Activated T-helper 1 cell treated with anti-CD3 and anti-CD28 coated beads, Interleukin-12 subunit alpha, Interleukin-12 subunit beta, Interleukin-2, Interleukin-4 antibody, amounts not matched to agents 30 ng/mL and 10 ng/mL and 1 ng/mL, durations not matched to agents 14 hours and 24 hours and 36 hours (primary cell): ENCODE measurements around the gene AXIN2. TPM values are rescaled to one million over a fixed set of nuclear protein-coding genes. Genes with fewer than 3 reads are reported as not detected.

Experiments used
- DNase-seq: peaks from one replicate; pipeline ENCODE4 v3.0.0; 2021; ENCODE audit warnings: low spot score
- H3K27ac Mint-ChIP-seq: one replicate; pipeline ENCODE4 v1.8.0; 2021; ENCODE audit warnings: mild to moderate bottlenecking, mixed read lengths
- H3K27me3 Mint-ChIP-seq: one replicate; pipeline ENCODE4 v1.8.0; 2022; ENCODE audit warnings: mild to moderate bottlenecking, moderate library complexity, mixed read lengths; ENCODE audit not compliant: insufficient read depth
- H3K36me3 Mint-ChIP-seq: one replicate; pipeline ENCODE4 v1.8.0; 2021; ENCODE audit warnings: low read depth, mixed read lengths
- H3K4me1 Mint-ChIP-seq: one replicate; pipeline ENCODE4 v1.8.0; 2021; ENCODE audit warnings: low read depth, mixed read lengths
- H3K4me3 Mint-ChIP-seq: one replicate; pipeline ENCODE4 v1.8.0; 2021; ENCODE audit warnings: mild to moderate bottlenecking, moderate library complexity, mixed read lengths
- H3K9me3 Mint-ChIP-seq: one replicate; pipeline ENCODE4 v1.8.0; 2021; ENCODE audit warnings: mixed read lengths
- intact Hi-C: fragments of 100-400 bp; cut with micrococcal nuclease; formaldehyde crosslinking; loops from one replicate; pipeline ENCODE4 v1.15.1; 2024
- total RNA-seq: library from RNA; stranded (reverse); gene quantifications from 2 replicates; pipeline ENCODE4 v1.2.3, GENCODE V29; 2022

Gene AXIN2
- total RNA-seq, 1 donor from 2014 or later: 5.6 TPM

DNA sequence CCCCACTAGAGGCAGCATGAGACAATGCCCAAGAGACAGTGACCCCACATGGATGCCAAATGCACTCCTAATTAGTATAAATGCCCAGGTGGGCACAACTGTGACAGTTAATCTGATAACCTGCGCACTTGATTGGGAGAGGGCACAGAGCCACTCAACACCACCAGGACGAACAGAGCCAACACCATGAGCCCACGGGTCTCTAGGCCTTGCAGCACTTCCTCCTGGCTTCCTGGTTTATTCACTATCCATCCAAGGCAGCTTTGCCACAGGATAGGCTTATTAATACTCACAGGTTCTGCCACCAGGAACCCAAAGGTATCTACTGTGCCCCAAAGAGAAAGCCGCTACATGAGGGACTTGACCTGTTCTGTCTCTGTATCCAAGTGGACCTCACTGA, 14.9 kb downstream of the AXIN2 start:
- intact Hi-C loops: no loop called here
- Mint-ChIP-seq H3K36me3 (peaks cover 12% of the 10 kb centered on the region), H3K4me1 (no peaks in the 10 kb centered on the region), H3K27me3 (peaks cover 9% of the 10 kb centered on the region), H3K4me3 (no peak overlapping the region), H3K27ac (no peak overlapping the region), H3K9me3 (no peaks in the 10 kb centered on the region)
- no peak for DNase-seq

DNA sequence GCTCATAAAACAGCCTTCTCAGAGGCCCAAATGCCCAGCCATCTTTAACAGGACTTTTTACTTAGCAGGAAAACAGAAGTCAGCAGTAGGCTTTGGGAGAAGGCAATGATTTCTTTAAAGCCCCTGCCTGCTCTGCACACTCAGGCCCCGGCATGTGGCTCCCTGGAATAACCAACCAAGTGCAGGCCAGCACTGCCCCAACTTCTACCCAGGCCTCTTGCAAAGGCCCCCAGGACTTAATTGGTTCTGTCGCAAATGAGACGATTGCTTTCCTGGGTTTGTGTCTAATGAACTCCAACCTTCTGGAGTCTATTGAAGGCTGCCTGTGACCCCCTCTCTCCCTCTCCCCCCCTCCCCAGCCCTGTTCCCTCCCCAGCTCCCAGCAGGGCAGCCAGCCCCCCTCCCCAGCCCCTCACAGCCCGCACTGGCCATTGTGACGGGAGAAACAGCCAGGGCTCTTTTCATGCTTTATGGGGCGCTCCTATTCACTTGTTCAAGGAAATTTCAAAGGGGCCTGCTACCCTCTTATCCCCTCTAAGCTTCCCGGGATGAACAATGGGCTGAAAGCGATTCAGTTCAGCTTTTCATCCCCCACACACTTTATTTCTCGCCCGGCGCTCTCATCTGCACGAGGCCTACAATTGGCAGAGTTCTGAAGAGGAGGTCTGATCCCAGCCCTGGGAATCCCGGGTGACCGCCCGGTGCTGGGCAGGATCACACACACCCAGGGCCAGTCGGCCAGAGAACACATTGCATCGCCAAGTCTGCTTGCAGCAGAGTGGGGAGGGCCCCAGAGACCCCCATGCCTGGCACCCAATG, 15.5 kb downstream of the AXIN2 start:
- peaks cover 13% of the 10 kb centered on the region for H3K36me3 Mint-ChIP-seq
- H3K9me3 Mint-ChIP-seq: no peaks in the 10 kb centered on the region
- DNase-seq: no peak
- H3K4me1 Mint-ChIP-seq: no peaks in the 10 kb centered on the region
- intact Hi-C loops: no loop called here
- no peak overlapping the region for H3K4me3 Mint-ChIP-seq
- peaks cover 9% of the 10 kb centered on the region for H3K27me3 Mint-ChIP-seq
- H3K27ac Mint-ChIP-seq: no peak overlapping the region

DNA sequence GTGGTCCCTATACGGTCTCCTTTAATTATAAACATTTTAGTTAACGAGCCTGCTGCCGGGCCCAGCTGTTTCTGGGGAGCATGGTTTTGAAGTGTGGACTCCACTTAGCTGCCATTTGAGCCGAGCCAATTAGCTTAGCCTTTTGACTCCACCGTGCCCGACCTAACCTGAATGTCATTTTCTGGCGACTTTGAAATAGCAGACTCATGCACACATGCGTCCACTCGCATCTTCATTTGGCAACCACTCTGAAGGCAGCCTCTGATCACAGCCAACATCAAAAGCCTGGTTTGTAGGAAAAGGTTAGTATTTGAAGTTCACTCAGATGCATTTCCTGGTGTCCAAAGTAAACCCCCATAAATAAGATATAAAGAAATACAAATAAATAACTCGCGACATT, 16.8 kb downstream of the AXIN2 start:
- Mint-ChIP-seq H3K27me3 (peaks cover 11% of the 10 kb centered on the region), H3K4me3 (no peak overlapping the region), H3K27ac (no peak overlapping the region), H3K9me3 (no peaks in the 10 kb centered on the region), H3K36me3 (peaks cover 12% of the 10 kb centered on the region), H3K4me1 (no peaks in the 10 kb centered on the region)
- DNase-seq: no peak
- intact Hi-C loops: no loop called here

DNA sequence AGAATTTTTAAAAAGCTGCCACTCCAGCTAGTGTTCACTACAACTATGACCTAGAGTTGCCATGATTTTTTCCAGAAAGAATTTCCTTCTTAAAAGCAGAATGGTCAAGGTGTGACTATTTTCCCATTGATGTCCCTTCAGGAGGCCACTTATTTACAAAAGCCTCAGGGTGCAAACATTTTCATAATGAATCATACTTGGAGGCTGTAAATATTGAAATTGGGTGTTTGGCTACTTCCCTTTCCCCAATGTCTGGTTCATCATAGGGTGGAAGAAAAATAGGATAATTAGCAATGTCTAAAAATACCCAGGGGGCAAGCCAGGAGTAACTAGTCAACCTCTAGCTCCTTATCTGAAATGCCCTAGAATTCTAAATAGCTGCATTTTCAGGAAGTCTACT, 18.8 kb downstream of the AXIN2 start:
- H3K9me3 Mint-ChIP-seq: no peaks in the 10 kb centered on the region
- DNase-seq: no peak
- peaks cover 7% of the 10 kb centered on the region for H3K4me1 Mint-ChIP-seq
- H3K27me3 Mint-ChIP-seq: peaks cover 12% of the 10 kb centered on the region
- H3K4me3 Mint-ChIP-seq: no peak overlapping the region
- intact Hi-C loops: no loop called here
- H3K36me3 Mint-ChIP-seq: peaks cover 7% of the 10 kb centered on the region
- no peak overlapping the region for H3K27ac Mint-ChIP-seq

DNA sequence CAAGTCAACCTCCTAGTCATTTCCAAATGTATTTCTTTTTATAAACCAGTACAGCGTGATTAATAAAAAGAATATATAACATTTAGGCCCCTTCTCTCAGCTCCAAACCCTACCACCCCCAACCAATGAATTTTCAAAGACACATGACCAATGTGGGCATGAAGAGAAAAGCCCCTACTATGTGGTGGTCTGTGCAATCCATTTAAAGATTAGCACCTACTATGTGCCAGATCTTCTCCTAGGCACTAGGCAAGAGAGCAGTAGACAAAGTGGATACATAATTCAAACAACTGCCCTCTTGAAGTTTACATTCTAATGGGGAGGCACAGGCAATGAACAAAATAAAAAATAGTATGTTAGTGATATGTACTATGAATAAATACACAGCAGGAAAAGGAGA, 19.4 kb downstream of the AXIN2 start:
- no peak for DNase-seq
- no peak overlapping the region for H3K4me3 Mint-ChIP-seq
- H3K27ac Mint-ChIP-seq: no peak overlapping the region
- H3K36me3 Mint-ChIP-seq: peaks cover 6% of the 10 kb centered on the region
- intact Hi-C loops: no loop called here
- H3K27me3 Mint-ChIP-seq: peaks cover 12% of the 10 kb centered on the region
- H3K9me3 Mint-ChIP-seq: no peaks in the 10 kb centered on the region
- H3K4me1 Mint-ChIP-seq: peaks cover 7% of the 10 kb centered on the region

DNA sequence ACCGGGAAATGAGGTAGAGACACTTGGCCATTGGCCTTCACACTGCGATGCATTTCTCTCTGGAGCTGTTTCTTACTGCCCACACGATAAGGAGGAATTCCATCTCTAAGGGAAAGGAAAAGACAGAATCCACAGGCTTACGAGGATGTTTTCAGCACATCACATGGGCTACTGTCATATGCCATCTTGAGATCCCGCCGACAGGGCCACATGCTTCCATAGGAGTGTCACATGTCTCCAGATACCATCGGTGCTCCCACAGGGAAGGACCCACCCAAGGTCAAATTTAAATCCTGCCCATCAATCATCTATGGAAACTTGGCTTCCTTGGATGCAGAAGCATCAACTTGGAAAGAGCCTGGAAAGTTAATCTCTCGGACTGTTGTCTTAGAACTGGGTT, 20.0 kb downstream of the AXIN2 start:
- no peaks in the 10 kb centered on the region for H3K9me3 Mint-ChIP-seq
- intact Hi-C loops: no loop called here

DNA sequence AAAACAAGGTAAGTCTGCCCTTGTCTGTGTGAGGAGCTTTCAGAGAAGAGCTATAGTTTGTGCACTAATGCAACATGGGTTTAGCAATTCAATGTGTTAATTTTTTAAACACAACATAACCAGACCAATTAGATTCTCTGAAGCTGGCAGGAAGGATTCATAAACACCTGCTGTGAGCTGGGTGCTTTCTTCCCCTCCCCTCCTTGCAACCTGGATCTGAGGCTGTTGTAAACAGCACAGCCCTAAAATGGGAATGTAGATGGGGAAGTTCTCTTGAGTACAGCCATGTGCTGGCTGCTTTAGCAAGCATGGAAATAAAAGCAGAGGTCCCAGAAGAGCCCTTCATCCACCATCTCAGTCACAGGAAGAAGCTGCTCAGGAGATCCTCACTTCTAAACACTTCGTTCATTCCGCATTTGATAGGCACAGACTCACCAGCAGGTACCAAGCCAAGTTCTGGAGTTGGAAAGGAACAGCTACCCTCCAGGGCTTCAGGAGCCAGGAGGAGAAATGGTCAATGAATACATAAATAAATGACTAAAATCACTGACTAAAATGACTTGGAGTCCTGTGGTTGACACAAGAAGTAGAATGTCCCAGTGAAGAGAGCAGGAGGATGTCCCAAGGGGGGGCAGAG, 21.7 kb downstream of the AXIN2 start:
- Mint-ChIP-seq H3K27me3 (peaks cover 12% of the 10 kb centered on the region), H3K4me1 (peaks cover 7% of the 10 kb centered on the region), H3K36me3 (peaks cover 11% of the 10 kb centered on the region), H3K9me3 (no peaks in the 10 kb centered on the region), H3K27ac (no peak overlapping the region), H3K4me3 (peak overlapping the region; percentile 77)
- DNase-seq: no peak
- intact Hi-C loops: no loop called here

More for the DNA sequence above, 20.0 kb downstream of the AXIN2 start:
- Mint-ChIP-seq H3K4me3 (no peak overlapping the region), H3K36me3 (peaks cover 6% of the 10 kb centered on the region), H3K4me1 (peaks cover 7% of the 10 kb centered on the region), H3K27ac (no peak overlapping the region), H3K27me3 (peaks cover 12% of the 10 kb centered on the region)
- DNase-seq: no peak

DNA sequence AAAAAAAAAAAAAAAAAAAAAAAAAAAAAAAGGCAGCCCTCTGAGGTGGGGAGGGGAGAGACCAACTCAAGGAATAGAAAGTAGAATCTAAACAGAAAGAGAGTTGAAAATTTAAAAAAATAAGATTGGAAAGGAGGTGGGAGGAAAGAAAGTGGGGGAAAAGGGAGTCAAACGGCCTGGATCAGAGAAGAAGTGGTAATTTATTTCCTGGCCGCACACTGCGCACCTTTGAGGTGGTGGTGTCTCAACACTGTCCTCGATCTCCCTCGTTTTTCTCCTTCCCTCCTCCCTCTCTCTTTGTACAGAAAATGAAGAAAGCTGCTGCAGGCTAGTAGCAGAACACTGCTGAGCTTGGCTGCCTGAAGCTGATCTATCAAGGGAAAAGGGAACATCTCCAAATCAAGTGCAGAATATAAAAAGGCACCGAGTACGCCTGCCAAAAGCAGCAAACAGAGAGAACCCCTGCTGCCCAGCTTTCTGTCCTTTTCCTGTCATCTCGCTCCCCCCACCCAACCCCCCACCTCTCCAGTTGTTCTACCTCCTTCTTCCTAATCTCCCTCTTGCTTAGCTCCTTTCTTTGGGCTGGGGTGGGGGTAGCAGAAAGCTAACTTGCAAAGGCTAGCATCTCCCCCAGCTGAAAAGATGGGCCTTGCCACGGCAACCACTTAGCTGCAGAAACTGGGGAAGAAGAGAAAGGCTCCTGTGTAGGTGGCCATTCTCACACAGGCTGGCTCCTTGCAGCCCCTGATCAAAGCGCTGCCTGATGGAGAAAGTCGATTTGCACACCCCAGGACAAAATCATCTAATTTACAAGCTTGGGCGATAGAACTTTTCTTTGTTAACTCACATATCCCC, 22.5 kb downstream of the AXIN2 start:
- no peak for DNase-seq
- Mint-ChIP-seq H3K9me3 (no peaks in the 10 kb centered on the region), H3K27me3 (peaks cover 12% of the 10 kb centered on the region), H3K4me1 (peaks cover 7% of the 10 kb centered on the region), H3K36me3 (peaks cover 12% of the 10 kb centered on the region), H3K27ac (peak overlapping the region; percentile 58), H3K4me3 (peak overlapping the region; percentile 77)
- intact Hi-C loops: no loop called here

DNA sequence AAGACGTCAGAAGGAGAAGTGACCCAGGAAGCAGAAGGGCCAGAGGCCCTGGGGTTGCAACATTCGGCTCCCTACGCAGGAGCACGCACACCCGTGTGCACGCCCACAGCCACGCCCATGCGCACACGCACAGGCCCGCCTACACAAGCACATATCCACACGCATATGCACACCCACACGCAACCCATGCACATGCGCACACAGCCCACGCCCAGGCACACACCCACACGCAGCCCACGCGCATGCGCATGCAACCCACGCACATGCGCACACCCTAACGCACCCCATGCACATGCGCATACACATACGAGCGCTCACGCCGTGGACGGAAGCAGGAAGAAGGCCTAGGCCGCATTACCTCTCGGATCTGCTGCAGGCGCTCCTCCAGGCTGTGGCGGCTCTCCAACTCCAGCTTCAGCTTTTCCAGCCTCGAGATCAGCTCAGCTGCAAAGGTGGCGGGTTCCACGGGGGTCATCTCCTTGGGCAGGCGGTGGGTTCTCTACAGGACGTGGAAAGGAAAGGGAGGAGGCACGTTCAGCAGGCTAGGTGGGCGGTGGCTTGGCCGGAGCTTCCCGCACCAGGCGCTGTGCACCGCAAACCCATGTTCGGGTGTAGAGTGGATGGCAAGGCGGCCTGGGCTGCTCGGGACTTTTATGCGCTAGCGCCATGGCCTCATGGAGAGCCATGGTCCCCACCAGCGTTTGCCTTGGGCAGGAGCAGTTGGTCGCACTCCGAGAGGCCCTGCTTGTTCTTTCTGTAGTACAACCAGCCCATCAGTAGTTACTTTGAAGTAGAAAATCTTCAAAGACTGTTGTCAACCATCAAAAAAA, 23.4 kb downstream of the AXIN2 start:
- H3K4me3 Mint-ChIP-seq: peak overlapping the region; percentile 77
- DNase-seq: peak; percentile 48
- intact Hi-C loops: no loop called here
- no peaks in the 10 kb centered on the region for H3K9me3 Mint-ChIP-seq
- peaks cover 12% of the 10 kb centered on the region for H3K27me3 Mint-ChIP-seq
- H3K36me3 Mint-ChIP-seq: peaks cover 13% of the 10 kb centered on the region
- peaks cover 7% of the 10 kb centered on the region for H3K4me1 Mint-ChIP-seq
- peak overlapping the region; percentile 58 for H3K27ac Mint-ChIP-seq

DNA sequence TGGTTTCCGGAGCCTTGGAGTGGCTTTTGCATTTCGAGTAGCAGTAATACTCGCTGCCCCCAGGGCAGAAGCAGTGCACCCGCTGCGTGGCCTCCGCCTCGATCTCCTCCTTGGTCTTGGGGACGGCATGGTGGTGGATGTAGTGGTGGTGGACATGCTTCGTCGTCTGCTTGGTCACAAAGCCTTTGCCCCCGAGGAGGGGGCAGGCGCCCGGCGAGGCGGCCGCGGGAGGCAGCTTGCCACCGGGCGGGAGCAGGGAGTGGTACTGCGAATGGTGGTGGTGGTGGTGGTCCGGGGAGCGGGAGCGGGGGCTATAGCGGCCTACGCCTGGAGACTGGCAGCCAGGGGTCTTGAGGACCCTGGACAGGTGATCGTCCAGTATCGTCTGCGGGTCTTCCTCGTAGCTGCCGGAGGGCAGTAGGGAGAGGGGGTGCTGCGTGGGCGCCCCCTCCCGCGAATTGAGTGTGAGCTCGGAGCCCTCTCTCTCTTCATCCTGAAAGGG, 24.1 kb downstream of the AXIN2 start:
- peaks cover 11% of the 10 kb centered on the region for H3K36me3 Mint-ChIP-seq
- H3K27ac Mint-ChIP-seq: no peak overlapping the region
- no peak for DNase-seq
- no peaks in the 10 kb centered on the region for H3K9me3 Mint-ChIP-seq
- H3K27me3 Mint-ChIP-seq: peaks cover 11% of the 10 kb centered on the region
- intact Hi-C loops: no loop called here
- H3K4me1 Mint-ChIP-seq: peaks cover 7% of the 10 kb centered on the region
- no peak overlapping the region for H3K4me3 Mint-ChIP-seq

DNA sequence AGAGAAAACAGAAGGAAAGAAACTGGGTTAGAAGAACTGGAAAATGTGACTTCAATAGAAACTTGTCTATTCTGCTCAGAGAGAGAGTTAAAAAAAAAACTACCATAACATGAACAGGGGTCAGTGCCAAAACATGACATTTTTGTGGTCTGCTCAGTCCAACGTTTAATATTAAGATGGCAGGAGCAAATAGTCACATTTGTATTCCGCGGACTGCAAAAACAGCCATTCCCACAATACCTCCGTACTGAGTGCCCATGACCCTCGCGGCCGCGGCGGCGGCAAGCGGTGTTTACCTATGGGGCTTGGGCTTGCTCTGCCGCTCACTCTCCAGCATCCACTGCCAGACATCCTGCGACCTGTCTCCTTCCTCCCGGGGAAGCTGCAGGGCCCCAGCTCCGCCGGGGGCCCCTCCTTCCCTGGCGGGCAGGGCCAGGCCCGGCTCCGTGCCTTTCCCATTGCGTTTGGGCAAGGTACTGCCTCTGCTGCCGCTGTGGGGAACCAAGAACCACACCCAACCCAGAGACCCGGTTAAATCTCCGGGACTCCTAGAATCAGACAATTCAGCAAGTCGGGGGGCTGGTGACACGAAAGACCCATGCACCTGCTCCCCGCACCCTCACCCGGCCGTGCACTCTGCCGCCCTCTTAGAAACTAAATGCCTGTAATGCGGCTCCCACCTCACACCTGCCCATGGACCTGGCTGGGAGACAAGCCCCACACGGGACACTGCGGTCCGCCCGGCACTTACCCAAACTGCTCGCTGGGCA, 24.7 kb downstream of the AXIN2 start:
- peaks cover 7% of the 10 kb centered on the region for H3K4me1 Mint-ChIP-seq
- intact Hi-C loops: no loop called here
- DNase-seq: no peak
- H3K27me3 Mint-ChIP-seq: peaks cover 15% of the 10 kb centered on the region
- no peaks in the 10 kb centered on the region for H3K9me3 Mint-ChIP-seq
- H3K27ac Mint-ChIP-seq: no peak overlapping the region
- no peak overlapping the region for H3K4me3 Mint-ChIP-seq
- H3K36me3 Mint-ChIP-seq: peaks cover 11% of the 10 kb centered on the region
